ENCODE measurements around the gene SIGLEC8. TPM values are rescaled to one million over a fixed set of nuclear protein-coding genes. Genes with fewer than 3 reads are reported as not detected.

The SIGLEC8 gene
- polyA plus RNA-seq, 4 donors: 0.08 TPM; not detected in 3

DNA sequence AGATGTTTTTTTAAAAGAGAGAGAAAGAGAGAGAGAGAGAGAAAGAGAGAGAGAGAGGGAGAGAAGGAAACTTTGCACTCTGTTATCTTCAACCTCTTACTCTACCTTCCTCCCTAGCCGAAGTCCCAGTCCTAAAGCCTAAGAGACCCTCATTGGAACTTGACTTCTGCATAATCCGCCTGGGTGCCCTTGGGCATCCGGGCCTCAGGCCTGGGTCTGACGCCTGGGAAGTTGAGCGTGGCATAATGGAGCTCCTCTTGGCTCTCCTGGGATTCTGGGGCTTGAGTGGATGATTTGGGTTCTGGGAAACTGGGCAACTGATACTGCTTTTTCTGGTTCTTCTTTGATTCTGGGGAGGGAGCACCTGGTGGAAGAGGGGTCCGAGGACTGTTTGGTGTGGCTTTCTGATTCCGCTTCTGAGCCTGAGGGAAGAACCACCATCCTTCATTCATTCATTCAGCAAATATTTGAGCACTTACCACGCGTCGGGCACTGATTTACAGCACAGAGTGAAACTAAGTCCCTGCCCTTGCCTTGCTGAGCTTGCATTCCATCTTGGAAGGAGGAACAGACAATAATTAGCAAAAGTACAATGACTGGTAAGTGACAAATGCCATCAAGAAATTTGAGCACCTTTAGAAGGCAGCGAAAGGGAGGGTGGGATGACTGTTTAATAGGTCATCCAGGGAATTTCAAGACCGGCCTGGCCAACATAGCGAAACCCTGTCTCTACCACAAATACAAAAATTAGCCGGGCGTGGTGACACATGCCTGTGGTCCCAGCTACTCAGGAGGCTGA lies 47.1 kb downstream of the SIGLEC8 start:
- no peak for DNase-seq (ENCODE audit: low read depth in 4 of 4, low spot score in 3 of 4)

GRCh38 chr19:51407511-51408131 lies 50.6 kb downstream of the SIGLEC8 start:
- no peak for DNase-seq (ENCODE audit: low read depth in 4 of 4, low spot score in 3 of 4)

- DNase-seq (ENCODE audit: low read depth in 4 of 4, low spot score in 3 of 4): no peak
Measured at GRCh38 chr19:51402117-51402516, 56.1 kb downstream of the SIGLEC8 start.

Other genes with a start within 250 kb of the SIGLEC8 start
- 1 to 10 TPM; 1.4 to 3.7 (median 1.9) TPM for gene CD33, start 233.4 kb downstream of the SIGLEC8 start, polyA plus RNA-seq (ENCODE audit: insufficient read length in 4 of 4)
- gene SIGLECL1, start 207.4 kb downstream of the SIGLEC8 start, polyA plus RNA-seq (ENCODE audit: insufficient read length in 4 of 4): not detected
- 1 to 10 TPM; 2.8 to 9.8 (median 3.9) TPM for gene IGLON5, start 146.8 kb downstream of the SIGLEC8 start, polyA plus RNA-seq (ENCODE audit: insufficient read length in 4 of 4)
- gene VSIG10L, start 116.3 kb downstream of the SIGLEC8 start, polyA plus RNA-seq (ENCODE audit: insufficient read length in 4 of 4): 1 to 10 TPM; 4.2 to 5.2 (median 4.8) TPM
- 100 to 1,000 TPM in 2 of 4 donors, 10 to 100 TPM in 2; 45.4 to 143 (median 111) TPM for gene ETFB, start 92.1 kb downstream of the SIGLEC8 start, polyA plus RNA-seq (ENCODE audit: insufficient read length in 4 of 4)
- gene CLDND2, start 89.5 kb downstream of the SIGLEC8 start, polyA plus RNA-seq (ENCODE audit: insufficient read length in 4 of 4): 1 to 10 TPM; 1.6 to 3.5 (median 1.9) TPM
- 1 to 10 TPM in 3 of 4 donors, under 1 TPM in 1; 0.86 to 3.4 (median 2.0) TPM for gene NKG7, start 85.8 kb downstream of the SIGLEC8 start, polyA plus RNA-seq (ENCODE audit: insufficient read length in 4 of 4)
- under 1 TPM; 0.44 to 0.70 (median 0.66) TPM for gene LIM2, start 70.5 kb downstream of the SIGLEC8 start, polyA plus RNA-seq (ENCODE audit: insufficient read length in 4 of 4)
- gene C19orf84, start 67.9 kb downstream of the SIGLEC8 start, polyA plus RNA-seq (ENCODE audit: insufficient read length in 4 of 4): under 1 TPM in 3 of 4 donors, not detected in 1; 0.13 to 0.50 (median 0.46) TPM
- 1 to 10 TPM in 2 of 4 donors, under 1 TPM in 2; 0.66 to 2.0 (median 1.2) TPM for gene SIGLEC10, start 40.8 kb downstream of the SIGLEC8 start, polyA plus RNA-seq (ENCODE audit: insufficient read length in 4 of 4)
- gene CEACAM18, start 20.1 kb upstream of the SIGLEC8 start, polyA plus RNA-seq (ENCODE audit: insufficient read length in 4 of 4): not detected
- under 1 TPM in 3 of 4 donors, not detected in 1; 0.14 to 0.20 (median 0.16) TPM for gene SIGLEC12, start 43.3 kb upstream of the SIGLEC8 start, polyA plus RNA-seq (ENCODE audit: insufficient read length in 4 of 4)
- gene SIGLEC6, start 73.2 kb upstream of the SIGLEC8 start, polyA plus RNA-seq (ENCODE audit: insufficient read length in 4 of 4): under 1 TPM in 2 of 4 donors, not detected in 2; 0.14 to 0.23 TPM
- 10 to 100 TPM; 16.6 to 19.8 (median 18.3) TPM for gene ZNF175, start 112.8 kb upstream of the SIGLEC8 start, polyA plus RNA-seq (ENCODE audit: insufficient read length in 4 of 4)
- under 1 TPM in 3 of 4 donors, not detected in 1; 0.37 to 0.62 (median 0.57) TPM for gene SIGLEC5, start 171.9 kb upstream of the SIGLEC8 start, polyA plus RNA-seq (ENCODE audit: insufficient read length in 4 of 4)
- 1 to 10 TPM in 2 of 4 donors, under 1 TPM in 2; 0.15 to 1.5 (median 0.91) TPM for gene SIGLEC14, start 188.4 kb upstream of the SIGLEC8 start, polyA plus RNA-seq (ENCODE audit: insufficient read length in 4 of 4)
- 10 to 100 TPM; 12.9 to 29.4 (median 16.6) TPM for gene SPACA6, start 234.9 kb upstream of the SIGLEC8 start, polyA plus RNA-seq (ENCODE audit: insufficient read length in 4 of 4)